ENCODE data around the gene LCN1. TPM values are rescaled to one million over a fixed set of nuclear protein-coding genes. Genes with fewer than 3 reads are reported as not detected.
"Not testable (repeated sequence)": the region's sequence is repeated elsewhere in the genome, so short reads cannot be mapped to it uniquely, and the experiment has no call there.

The LCN1 gene
- total RNA-seq, 3 donors from 2014 or later = not detected

DNA sequence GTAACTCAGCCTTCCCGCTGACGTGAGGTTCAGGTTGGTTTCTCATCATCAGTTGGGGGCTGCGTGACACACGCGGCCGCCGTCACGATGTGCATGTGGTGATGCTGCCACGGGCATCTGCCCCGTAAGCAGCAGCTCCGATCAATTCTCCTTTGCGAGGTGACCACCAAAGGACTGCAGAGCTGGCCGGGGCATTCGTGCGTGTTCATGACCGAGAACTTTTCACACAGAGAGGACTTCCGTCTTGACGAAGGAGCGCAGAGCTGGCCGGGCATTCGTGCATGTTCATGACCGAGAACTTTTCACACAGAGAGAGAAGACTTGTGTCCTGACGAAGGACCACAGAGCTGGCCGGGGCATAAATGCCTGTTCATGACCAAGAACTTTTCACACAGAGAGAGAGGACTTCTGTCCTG, 3.8 kb upstream of the LCN1 start:
- DNase-seq (no peak), ATAC-seq (no peak)
- Mint-ChIP-seq H3K27me3 (ENCODE audit: low read depth) (peaks cover 13% of the 10 kb centered on the region), H3K36me3 (ENCODE audit: insufficient read depth) (no peaks in the 10 kb centered on the region), H3K4me1 (ENCODE audit: low read depth) (no peaks in the 10 kb centered on the region), H3K9me3 (no peaks in the 10 kb centered on the region), H3K4me3 (no peak overlapping the region)

DNA sequence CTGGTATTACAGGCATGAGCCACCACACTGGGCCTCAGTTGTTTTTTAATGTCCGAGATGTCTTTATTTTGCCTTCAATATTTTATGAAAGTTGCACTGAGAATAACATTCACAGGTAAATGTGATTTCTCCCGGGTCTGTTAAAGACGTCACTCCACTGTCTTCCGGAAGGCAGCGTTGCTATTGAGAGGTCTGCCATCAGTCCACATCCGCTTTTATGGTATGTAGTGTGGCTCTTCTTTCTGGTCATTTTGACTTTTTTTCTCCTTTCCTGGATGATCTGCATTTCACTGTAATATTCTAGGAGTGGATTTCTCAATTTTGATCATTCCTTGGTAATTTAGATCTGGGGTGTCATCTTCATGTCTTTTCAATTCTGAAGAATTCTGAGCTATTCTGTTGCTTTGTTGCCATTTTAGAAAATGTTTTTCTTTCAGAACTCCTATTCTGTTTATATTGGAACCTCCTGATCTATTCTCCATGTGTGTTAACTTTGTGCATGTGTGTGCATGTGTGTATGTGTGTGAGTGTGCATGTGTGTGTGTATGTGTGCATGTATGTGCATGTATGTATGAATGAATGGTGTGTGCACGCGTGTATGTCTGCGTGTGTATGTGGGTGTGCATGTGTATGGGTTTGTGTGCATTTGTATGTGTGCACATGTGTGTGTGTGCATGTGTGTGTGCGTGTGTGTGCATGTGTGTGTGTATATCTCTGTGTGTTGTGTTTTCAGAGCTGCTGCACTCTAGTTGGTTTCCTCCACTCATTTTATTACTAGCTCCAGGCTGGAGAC, 1.9 kb upstream of the LCN1 start:
- Mint-ChIP-seq H3K9me3 (no peaks in the 10 kb centered on the region), H3K4me3 (no peak overlapping the region), H3K36me3 (ENCODE audit: insufficient read depth) (no peaks in the 10 kb centered on the region), H3K4me1 (ENCODE audit: low read depth) (no peaks in the 10 kb centered on the region), H3K27me3 (ENCODE audit: low read depth) (peaks cover 17% of the 10 kb centered on the region)
- ATAC-seq (no peak), DNase-seq (no peak)

DNA sequence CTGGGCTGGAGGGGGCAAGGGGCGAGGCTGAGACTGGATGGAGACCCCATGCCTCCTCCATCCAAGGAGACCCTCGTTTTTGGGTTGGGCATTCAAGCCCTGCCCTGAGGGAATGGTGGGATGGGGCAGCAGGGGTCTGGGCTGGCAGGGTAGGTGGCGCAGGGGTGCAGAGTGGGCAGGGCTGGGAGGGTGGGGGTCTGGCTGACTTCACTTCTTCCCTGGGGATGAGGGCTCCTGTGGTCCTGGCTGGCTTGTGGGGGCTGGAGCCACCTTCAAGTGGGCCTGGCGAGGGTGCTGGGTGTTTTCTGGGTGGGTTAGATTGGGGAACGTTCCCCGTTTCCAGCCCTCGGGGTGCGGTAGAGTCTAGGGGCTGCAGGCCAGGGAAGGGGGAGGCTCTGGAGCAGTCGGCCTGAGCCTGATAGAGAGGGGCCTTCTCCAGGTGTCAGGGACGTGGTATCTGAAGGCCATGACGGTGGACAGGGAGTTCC, 412 bp downstream of the LCN1 start:
- H3K4me3 Mint-ChIP-seq = no peak overlapping the region
- no peaks in the 10 kb centered on the region for H3K36me3 Mint-ChIP-seq (ENCODE audit: insufficient read depth)
- no peak for ATAC-seq
- DNase-seq = no peak
- H3K9me3 Mint-ChIP-seq = no peaks in the 10 kb centered on the region
- H3K27me3 Mint-ChIP-seq (ENCODE audit: low read depth) = peaks cover 17% of the 10 kb centered on the region
- H3K4me1 Mint-ChIP-seq (ENCODE audit: low read depth) = no peaks in the 10 kb centered on the region

DNA sequence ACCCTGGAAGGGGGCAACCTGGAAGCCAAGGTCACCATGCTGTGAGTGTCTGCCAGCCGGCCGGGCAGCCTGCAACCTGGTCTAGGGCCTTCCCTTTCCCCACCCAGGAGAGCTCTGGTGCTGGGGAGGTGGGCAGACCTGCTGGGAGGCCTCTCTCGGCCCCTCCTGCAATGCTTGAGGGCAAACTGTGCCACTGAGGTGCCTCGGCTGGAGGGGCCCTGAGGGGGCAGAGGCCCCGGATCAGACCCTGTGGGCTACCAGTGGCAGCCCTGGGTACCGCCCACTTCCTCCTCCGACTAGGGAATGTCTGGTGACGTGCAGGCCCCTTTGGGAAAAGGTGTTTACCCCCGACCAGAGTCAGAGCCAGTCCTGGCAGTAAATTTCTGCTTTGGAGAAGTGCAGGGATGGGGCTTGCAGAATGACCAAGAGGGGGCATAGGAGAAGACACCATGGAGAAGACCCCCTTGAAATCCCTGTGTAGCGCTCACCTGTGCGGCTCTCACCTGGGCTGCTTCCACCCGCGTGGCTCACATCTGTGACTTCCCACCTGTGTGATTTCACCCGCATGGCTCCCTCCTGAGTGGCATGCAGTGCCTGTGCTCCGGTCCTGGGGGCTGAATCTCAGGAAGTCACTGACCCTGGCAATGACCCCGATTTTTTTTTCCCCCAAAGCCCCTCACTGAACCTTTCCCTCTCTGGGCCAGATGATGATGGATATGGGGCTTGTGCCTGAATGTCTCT, 1.1 kb downstream of the LCN1 start:
- Mint-ChIP-seq H3K36me3 (ENCODE audit: insufficient read depth) (no peaks in the 10 kb centered on the region), H3K4me1 (ENCODE audit: low read depth) (no peaks in the 10 kb centered on the region), H3K9me3 (no peaks in the 10 kb centered on the region), H3K27me3 (ENCODE audit: low read depth) (peaks cover 17% of the 10 kb centered on the region), H3K4me3 (no peak overlapping the region)
- ATAC-seq = no peak
- DNase-seq = no peak

DNA sequence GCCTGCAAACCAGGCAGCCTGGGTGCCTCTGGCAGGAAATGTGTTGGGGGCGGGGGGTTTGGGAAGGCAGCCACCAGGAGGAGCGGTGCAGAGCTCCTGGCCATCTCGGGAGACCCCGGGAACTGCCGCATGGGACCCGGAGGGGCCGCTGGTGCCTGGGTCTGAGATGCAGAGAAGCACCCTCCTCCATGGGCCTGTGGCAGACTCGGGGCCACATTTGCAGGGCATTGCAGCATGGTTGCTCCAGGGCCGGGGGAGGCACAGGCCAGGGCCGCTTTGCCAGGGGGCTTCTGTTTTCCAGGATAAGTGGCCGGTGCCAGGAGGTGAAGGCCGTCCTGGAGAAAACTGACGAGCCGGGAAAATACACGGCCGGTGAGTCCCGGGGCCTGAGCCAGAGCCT, 1.7 kb downstream of the LCN1 start:
- H3K4me1 Mint-ChIP-seq (ENCODE audit: low read depth) = no peaks in the 10 kb centered on the region
- peaks cover 14% of the 10 kb centered on the region for H3K27me3 Mint-ChIP-seq (ENCODE audit: low read depth)
- H3K36me3 Mint-ChIP-seq (ENCODE audit: insufficient read depth) = no peaks in the 10 kb centered on the region
- no peaks in the 10 kb centered on the region for H3K9me3 Mint-ChIP-seq
- no peak overlapping the region for H3K4me3 Mint-ChIP-seq
- no peak for DNase-seq
- no peak for ATAC-seq

DNA sequence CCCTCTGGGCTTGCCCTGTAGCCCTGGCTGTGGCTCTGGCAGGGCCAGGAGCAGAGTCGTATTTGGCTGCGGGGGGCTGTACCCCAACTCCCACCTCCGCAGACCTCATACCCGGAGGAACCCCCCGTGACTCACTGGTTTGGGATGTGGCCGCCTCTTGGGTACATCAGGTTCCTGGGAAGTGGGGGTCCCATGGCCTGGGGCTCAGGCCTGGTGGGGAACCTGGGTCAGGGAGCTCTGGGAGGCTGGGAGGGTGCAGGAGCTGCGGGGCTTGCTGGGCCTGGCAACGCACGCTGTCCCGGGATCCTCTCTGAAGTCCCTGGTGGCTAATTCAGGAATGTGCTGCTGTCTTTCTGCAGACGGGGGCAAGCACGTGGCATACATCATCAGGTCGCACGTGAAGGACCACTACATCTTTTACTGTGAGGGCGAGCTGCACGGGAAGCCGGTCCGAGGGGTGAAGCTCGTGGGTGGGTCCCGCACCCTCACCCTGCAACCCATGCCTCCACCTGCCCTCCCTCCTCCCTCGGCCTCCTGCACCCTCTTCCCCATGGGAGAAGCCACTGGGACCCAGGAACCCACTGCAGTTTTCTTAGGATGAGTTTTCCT, 2.4 kb downstream of the LCN1 start:
- H3K9me3 Mint-ChIP-seq = no peaks in the 10 kb centered on the region
- ATAC-seq = no peak
- no peaks in the 10 kb centered on the region for H3K36me3 Mint-ChIP-seq (ENCODE audit: insufficient read depth)
- no peak overlapping the region for H3K4me3 Mint-ChIP-seq
- DNase-seq = no peak
- H3K4me1 Mint-ChIP-seq (ENCODE audit: low read depth) = no peaks in the 10 kb centered on the region
- H3K27me3 Mint-ChIP-seq (ENCODE audit: low read depth) = peaks cover 14% of the 10 kb centered on the region

DNA sequence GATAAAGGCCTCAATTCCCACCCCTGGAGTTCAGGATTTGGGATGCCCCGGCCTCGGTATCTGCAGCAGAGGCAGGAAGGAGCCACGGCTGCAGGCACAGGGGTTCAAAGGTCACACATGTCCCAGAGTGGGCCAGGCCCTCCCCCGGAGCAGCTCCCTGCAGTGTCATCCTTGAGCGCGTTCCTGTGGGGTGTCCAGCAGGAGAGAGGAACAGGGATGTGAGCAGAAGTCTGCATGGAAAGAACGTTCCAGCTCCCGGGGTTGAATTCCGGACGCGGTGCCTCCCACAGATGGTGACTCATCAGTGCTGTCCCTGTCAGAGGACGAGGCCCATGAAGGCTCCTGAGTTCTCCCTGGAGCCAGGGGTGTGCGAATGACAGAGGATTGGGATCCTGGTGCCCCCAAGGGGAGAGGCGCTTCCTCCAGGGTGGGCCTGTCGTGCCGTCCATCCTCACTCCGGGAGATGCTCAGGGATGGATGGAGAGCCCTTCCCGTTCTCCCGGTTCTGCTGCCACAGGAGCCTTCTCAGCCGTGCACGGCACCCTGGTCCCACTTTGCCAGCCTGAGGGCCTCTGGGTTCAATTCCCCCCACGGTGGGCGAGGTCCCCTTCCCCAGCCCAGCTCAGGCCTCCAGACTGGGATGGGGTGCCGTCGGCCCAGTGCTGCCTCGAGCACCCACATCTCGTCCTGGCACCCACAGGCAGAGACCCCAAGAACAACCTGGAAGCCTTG, 3.1 kb downstream of the LCN1 start:
- H3K9me3 Mint-ChIP-seq = no peaks in the 10 kb centered on the region
- no peak overlapping the region for H3K4me3 Mint-ChIP-seq
- H3K36me3 Mint-ChIP-seq (ENCODE audit: insufficient read depth) = no peaks in the 10 kb centered on the region
- no peak for ATAC-seq
- peaks cover 14% of the 10 kb centered on the region for H3K27me3 Mint-ChIP-seq (ENCODE audit: low read depth)
- no peaks in the 10 kb centered on the region for H3K4me1 Mint-ChIP-seq (ENCODE audit: low read depth)
- no peak for DNase-seq

DNA sequence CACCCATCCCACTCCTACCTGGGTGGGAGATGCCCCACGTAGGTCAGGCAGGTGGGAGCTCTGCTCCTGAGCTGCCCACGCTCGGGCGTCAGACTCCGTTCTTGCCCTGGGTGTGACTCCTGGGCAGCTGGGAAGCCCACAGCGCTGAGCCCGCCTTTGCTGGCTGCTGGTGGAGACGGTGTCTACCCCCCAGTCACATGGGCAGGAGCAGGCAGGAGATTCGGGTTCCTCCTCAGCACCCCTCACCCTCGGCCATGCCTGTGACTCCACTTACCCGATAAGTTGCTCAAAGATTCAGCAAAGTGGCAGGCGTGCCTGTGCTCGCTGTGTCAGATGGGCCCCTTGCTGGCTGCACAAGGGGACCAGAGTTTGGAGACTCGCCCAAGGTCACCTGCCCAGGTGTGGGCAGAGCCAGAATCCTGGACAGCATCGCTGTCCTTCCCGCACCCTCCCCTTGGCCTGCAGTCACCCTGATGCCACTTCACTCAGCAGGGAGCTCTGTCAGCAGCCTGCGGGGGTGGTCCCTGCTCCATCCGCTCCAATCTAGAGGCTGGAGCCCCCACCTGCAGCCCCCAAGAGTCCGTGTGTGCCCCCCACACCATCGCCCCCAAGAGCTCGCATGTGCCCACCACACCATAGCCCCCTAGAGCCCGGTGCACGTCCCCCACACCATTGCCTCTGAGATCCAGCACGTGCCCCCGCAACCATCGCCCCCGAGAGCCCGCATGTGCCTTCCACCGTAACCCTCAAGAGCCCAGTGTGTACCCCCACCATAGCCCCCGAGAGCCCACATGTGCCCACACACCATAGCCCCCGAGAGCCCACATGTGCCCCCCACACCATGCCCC, 4.2 kb downstream of the LCN1 start:
- Mint-ChIP-seq H3K4me3 (no peak overlapping the region), H3K36me3 (ENCODE audit: insufficient read depth) (no peaks in the 10 kb centered on the region), H3K9me3 (no peaks in the 10 kb centered on the region), H3K27me3 (ENCODE audit: low read depth) (peaks cover 12% of the 10 kb centered on the region), H3K4me1 (ENCODE audit: low read depth) (no peaks in the 10 kb centered on the region)
- no peak for ATAC-seq
- no peak for DNase-seq

DNA sequence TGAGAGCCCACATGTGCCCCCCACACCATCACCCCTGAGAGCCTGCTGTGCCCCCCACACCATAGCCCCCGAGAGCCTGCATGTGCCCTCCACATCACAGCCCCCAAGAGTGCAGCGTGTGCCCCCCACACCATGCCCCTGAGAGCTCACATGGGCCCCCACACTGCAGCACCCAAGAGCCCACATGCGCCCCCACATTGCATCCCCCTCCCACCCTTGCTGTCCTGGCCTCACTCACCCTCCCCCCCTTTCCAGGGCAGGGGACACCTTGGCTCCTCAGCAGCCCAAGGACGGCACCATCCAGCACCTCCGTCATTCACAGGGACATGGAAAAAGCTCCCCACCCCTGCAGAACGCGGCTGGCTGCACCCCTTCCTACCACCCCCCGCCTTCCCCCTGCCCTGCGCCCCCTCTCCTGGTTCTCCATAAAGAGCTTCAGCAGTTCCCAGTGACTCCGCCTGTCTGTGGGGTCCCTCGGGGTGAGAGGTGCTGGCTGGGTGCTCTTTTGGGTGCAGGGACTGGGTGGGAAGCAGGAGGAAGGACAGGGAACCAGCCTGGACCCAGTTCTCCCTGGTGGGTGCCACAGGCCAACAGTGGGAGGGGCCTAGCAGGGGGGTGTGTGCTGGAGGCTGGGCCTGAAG, 5.0 kb downstream of the LCN1 start:
- no peaks in the 10 kb centered on the region for H3K4me1 Mint-ChIP-seq (ENCODE audit: low read depth)
- H3K9me3 Mint-ChIP-seq = no peaks in the 10 kb centered on the region
- ATAC-seq (no peak), DNase-seq (no peak)
- no peak overlapping the region for H3K4me3 Mint-ChIP-seq
- H3K27me3 Mint-ChIP-seq (ENCODE audit: low read depth) = peaks cover 9% of the 10 kb centered on the region
- H3K36me3 Mint-ChIP-seq (ENCODE audit: insufficient read depth) = no peaks in the 10 kb centered on the region

DNA sequence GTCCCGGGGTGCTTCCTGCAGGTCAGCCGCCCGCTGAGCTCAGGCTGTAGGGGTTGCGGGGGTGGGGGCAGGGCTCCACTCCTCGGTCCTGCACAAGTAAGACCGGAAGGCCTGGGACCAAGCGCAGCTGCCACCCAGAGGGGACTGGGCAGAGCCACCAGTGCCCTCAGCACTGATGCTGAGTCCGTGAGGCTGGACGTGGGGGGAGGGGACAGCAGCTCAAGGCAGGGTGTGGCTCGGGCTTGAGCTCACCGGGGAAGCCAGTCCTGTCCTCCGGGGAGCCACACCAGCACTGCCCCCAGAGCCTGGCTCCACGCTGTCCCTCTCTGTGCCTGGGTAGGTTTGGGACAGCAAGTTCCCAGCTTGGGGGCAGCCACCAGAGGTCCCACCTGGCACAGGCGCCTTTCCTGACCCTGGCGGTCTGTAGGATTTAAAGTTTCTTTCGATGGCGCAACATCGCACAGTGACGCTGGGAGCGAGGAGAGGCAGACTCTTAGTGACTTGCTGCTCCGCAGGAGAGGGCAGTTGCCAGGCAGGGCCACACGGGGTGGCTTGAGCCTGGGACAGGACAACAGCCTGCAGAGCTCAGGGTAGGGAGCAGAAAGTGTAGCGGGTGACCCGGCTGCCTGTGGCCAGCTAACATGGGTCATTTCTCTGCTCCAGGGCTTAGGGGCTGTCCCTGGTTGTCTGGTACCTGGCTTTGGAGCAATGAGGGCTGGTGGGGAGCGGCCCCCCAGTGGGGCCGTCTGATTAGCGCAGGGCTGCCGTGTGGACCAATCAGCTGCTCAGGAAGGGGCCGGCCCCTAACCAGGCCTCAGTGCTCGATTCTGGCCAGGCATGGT, 5.7 kb downstream of the LCN1 start:
- no peaks in the 10 kb centered on the region for H3K36me3 Mint-ChIP-seq (ENCODE audit: insufficient read depth)
- H3K27me3 Mint-ChIP-seq (ENCODE audit: low read depth) = peaks cover 11% of the 10 kb centered on the region
- no peak for DNase-seq
- no peak for ATAC-seq
- H3K4me1 Mint-ChIP-seq (ENCODE audit: low read depth) = no peaks in the 10 kb centered on the region
- no peak overlapping the region for H3K4me3 Mint-ChIP-seq
- no peaks in the 10 kb centered on the region for H3K9me3 Mint-ChIP-seq

DNA sequence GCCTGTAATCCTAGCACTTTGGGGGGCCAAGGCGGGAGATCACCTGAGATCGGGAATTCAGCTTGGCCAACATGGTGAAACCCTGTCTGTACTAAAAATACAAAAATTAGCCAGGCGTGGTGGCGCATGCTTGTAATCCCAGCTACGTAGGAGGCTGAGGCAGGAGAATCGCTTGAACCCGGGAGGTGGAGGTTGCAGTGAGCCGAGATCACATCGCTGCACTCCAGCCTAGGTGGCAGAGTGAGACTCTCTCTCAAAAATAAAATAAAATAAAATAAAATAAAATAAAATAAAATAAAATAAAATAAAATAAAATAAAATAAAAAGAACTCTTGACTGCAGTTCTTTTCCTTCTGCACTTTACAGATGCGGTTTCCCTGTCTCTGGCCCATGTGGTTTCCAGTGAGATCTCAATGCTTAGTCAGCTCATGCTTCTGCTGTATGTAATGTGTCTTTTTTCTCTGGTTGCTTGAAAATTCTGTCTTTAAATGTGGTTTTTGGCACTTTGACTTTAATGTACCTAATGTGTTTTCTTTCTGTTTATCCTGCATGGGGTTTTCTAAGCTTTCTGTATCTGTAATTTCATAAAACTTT, 7.7 kb downstream of the LCN1 start:
- H3K36me3 Mint-ChIP-seq (ENCODE audit: insufficient read depth); H3K9me3 Mint-ChIP-seq; H3K4me3 Mint-ChIP-seq; H3K27me3 Mint-ChIP-seq (ENCODE audit: low read depth); ATAC-seq; H3K4me1 Mint-ChIP-seq (ENCODE audit: low read depth); DNase-seq: not testable (repeated sequence)

DNA sequence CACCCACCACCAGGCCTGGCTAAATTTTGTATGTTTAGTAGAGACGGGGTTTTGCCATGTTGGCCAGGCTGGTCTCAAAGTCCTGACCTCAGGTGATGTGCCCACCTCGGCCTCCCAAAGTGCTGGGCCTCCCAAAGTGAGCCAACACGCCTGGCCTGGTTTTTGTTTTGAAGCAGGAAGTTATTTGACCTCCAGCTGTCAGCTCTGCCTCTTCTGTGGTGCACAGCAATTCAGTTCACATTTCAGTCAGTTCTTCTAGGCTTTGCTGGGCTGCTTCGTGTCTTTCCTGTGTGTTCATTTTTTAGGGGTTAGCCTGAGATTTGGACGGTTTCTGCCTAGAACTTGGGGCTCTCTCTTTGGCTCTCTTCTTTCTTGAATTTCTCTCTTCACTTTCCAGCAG, 8.9 kb downstream of the LCN1 start:
- H3K36me3 Mint-ChIP-seq (ENCODE audit: insufficient read depth) = no peaks in the 10 kb centered on the region
- no peak overlapping the region for H3K4me3 Mint-ChIP-seq
- DNase-seq (no peak), ATAC-seq (no peak)
- peaks cover 10% of the 10 kb centered on the region for H3K27me3 Mint-ChIP-seq (ENCODE audit: low read depth)
- no peaks in the 10 kb centered on the region for H3K4me1 Mint-ChIP-seq (ENCODE audit: low read depth)
- no peaks in the 10 kb centered on the region for H3K9me3 Mint-ChIP-seq

Measured in activated T-cell treated with anti-CD3 and anti-CD28 coated beads, Interleukin-2, amount 50 U/mL, for 4 hours (primary cell).